ENCODE results near the gene MAK. TPM values are rescaled to one million over a fixed set of nuclear protein-coding genes. Genes with fewer than 3 reads are reported as not detected.

The MAK gene
- total and polyA plus RNA-seq, 2 of the 13 experiments (the other 11 are each of a cell fraction or from before 2014, with no cell fraction given) = 0.04 TPM; not detected in 1

DNA sequence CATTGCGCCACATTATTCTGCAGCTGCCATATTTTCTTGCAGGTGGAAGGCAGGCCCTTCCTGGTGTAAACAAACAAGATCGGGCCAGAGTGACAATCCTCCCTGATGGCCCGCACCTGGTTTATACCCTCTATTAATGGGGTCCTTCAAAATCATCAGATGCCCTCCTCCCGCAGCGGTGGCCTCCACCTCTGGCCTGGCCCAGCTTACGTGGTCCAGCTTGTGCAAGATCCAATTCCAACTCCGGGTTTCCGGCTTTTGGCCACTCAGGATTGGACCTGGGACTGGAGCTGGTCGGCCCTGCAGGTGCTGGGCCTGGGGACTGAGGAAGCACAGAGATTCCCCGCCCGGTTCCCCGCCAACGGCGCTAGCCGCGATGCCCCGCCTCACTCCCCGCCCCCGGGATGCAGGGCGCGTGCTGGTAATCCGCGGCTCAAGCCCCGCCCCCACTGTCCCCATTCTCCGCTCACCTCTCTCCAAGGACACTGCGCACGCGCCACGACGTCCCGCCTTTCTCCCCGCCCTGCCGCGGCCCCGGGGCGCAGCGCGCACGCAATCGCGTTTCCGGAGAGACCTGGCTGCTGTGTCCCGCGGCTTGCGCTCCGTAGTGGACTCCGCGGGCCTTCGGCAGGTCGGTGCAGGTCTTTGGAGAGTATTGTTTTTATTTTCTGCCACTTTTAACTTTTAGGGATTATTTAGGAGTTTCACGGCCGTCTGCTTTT is 90.9 kb downstream of the MAK start, which contains the start of gene TMEM14B (continued):
- TF ChIP-seq, protein P1, sequence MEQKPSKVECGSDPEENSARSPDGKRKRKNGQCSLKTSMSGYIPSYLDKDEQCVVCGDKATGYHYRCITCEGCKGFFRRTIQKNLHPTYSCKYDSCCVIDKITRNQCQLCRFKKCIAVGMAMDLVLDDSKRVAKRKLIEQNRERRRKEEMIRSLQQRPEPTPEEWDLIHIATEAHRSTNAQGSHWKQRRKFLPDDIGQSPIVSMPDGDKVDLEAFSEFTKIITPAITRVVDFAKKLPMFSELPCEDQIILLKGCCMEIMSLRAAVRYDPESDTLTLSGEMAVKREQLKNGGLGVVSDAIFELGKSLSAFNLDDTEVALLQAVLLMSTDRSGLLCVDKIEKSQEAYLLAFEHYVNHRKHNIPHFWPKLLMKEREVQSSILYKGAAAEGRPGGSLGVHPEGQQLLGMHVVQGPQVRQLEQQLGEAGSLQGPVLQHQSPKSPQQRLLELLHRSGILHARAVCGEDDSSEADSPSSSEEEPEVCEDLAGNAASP (CRISPR knock-in tag; IDR thresholded peaks at IDR 0.05; ENCODE audit: borderline replicate concordance) = peak; percentile 82
- TF ChIP-seq ZBTB7B (CRISPR knock-in tag; IDR thresholded peaks at IDR 0.05) = no peak; the same call in 1 of the 2 replicates
- no peak for TF ChIP-seq FOXP1 (IDR thresholded peaks at IDR 0.05)
- peak; percentile 37; the same call in 1 of the 2 replicates for TF ChIP-seq FOXP1 (CRISPR knock-in tag; IDR thresholded peaks at IDR 0.05)
- TF ChIP-seq, protein P2, sequence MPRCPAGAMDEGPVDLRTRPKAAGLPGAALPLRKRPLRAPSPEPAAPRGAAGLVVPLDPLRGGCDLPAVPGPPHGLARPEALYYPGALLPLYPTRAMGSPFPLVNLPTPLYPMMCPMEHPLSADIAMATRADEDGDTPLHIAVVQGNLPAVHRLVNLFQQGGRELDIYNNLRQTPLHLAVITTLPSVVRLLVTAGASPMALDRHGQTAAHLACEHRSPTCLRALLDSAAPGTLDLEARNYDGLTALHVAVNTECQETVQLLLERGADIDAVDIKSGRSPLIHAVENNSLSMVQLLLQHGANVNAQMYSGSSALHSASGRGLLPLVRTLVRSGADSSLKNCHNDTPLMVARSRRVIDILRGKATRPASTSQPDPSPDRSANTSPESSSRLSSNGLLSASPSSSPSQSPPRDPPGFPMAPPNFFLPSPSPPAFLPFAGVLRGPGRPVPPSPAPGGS (CRISPR knock-in tag; IDR thresholded peaks at IDR 0.05) = no peak; the same call in 1 of the 2 replicates
- TF ChIP-seq FOSL2 (CRISPR knock-in tag; IDR thresholded peaks at IDR 0.05) = peak; percentile 62
- TF ChIP-seq, protein P3, sequence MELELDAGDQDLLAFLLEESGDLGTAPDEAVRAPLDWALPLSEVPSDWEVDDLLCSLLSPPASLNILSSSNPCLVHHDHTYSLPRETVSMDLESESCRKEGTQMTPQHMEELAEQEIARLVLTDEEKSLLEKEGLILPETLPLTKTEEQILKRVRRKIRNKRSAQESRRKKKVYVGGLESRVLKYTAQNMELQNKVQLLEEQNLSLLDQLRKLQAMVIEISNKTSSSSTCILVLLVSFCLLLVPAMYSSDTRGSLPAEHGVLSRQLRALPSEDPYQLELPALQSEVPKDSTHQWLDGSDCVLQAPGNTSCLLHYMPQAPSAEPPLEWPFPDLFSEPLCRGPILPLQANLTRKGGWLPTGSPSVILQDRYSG (CRISPR knock-in tag; IDR thresholded peaks at IDR 0.05) = no peak
- peak; percentile 75; the same call in 1 of the 2 replicates for TF ChIP-seq ZKSCAN8 (CRISPR knock-in tag; IDR thresholded peaks at IDR 0.05; ENCODE audit: borderline replicate concordance)
- TF ChIP-seq ZFYVE20 (CRISPR knock-in tag; IDR thresholded peaks at IDR 0.05; ENCODE audit: borderline replicate concordance, low read depth) = no peak
- TF ChIP-seq NFYC (CRISPR knock-in tag; IDR thresholded peaks at IDR 0.05) = peak; percentile 59
- TF ChIP-seq IRX3 (CRISPR knock-in tag; IDR thresholded peaks at IDR 0.05; ENCODE audit: borderline replicate concordance, low read depth) = peak; percentile 76; the same call in 1 of the 2 replicates
- no peak for TF ChIP-seq SYNCRIP (IDR thresholded peaks at IDR 0.05; ENCODE audit: insufficient read depth, low read depth, low read length)
- peak; percentile 98 for TF ChIP-seq ZNF563 (CRISPR knock-in tag; IDR thresholded peaks at IDR 0.05)
- peak; percentile 93 for TF ChIP-seq TBX2 (CRISPR knock-in tag; IDR thresholded peaks at IDR 0.05; ENCODE audit: borderline replicate concordance)
- no peak for TF ChIP-seq NR1H2 (CRISPR knock-in tag; IDR thresholded peaks at IDR 0.05; ENCODE audit: borderline replicate concordance, low read depth)
- no peak for TF ChIP-seq DPF2 (CRISPR knock-in tag; IDR thresholded peaks at IDR 0.05; ENCODE audit: borderline replicate concordance, low read depth)
- TF ChIP-seq PHF21A (CRISPR knock-in tag; IDR thresholded peaks at IDR 0.05) = peak; percentile 94
- no peak for TF ChIP-seq MAFF (IDR thresholded peaks at IDR 0.05; ENCODE audit: low read depth, low read length)
- peak; percentile 55; the same call in 1 of the 2 replicates for TF ChIP-seq ZNF546 (CRISPR knock-in tag; conservative IDR thresholded peaks at IDR 0.05)
- peak; percentile 84 for TF ChIP-seq TAF15 (IDR thresholded peaks at IDR 0.05; ENCODE audit: low read depth, low read length, poor library complexity, severe bottlenecking)
- TF ChIP-seq KAT8 (CRISPR knock-in tag; IDR thresholded peaks at IDR 0.05) = peak; percentile 94
- TF ChIP-seq, protein P4, sequence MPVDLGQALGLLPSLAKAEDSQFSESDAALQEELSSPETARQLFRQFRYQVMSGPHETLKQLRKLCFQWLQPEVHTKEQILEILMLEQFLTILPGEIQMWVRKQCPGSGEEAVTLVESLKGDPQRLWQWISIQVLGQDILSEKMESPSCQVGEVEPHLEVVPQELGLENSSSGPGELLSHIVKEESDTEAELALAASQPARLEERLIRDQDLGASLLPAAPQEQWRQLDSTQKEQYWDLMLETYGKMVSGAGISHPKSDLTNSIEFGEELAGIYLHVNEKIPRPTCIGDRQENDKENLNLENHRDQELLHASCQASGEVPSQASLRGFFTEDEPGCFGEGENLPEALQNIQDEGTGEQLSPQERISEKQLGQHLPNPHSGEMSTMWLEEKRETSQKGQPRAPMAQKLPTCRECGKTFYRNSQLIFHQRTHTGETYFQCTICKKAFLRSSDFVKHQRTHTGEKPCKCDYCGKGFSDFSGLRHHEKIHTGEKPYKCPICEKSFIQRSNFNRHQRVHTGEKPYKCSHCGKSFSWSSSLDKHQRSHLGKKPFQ (CRISPR knock-in tag; IDR thresholded peaks at IDR 0.05; ENCODE audit: insufficient replicate concordance) = no peak
- peak; percentile 75 for TF ChIP-seq MIER2 (CRISPR knock-in tag; IDR thresholded peaks at IDR 0.05)
- 0 out of 2 replicates have a peak, but pooled peaks have one; percentile 55 for TF ChIP-seq ONECUT2 (CRISPR knock-in tag; IDR thresholded peaks at IDR 0.05)
- TF ChIP-seq ZNF7 (CRISPR knock-in tag; IDR thresholded peaks at IDR 0.05) = no peak
